C4-2B (cell line): Measurements from ENCODE around the gene PSMD9.

Experiments used
- H3K27ac ChIP-seq: fragments of 450-650 bp; 2 replicates; pipeline ENCODE4 v1.5.1; 2017
- CTCF ChIP-seq: fragments of 450-650 bp; conservative IDR thresholded peaks from 2 replicates; pipeline ENCODE4 v1.5.1; 2017; ENCODE audit warnings: mild to moderate bottlenecking
- ZFX ChIP-seq: fragments of 450-650 bp; IDR thresholded peaks from 2 replicates; pipeline ENCODE4 v1.6.1; 2017

Gene PSMD9

GRCh38 chr12:121933522-121934308, 45.1 kb downstream of the PSMD9 start:
- H3K27ac ChIP-seq: no peak overlapping the region
- no peak for TF ChIP-seq ZFX
- TF ChIP-seq CTCF: no peak

- TF ChIP-seq CTCF: no peak
- TF ChIP-seq ZFX: no peak
- no peak overlapping the region for H3K27ac ChIP-seq
Measured at GRCh38 chr12:121934309-121934664, 45.7 kb downstream of the PSMD9 start.

GRCh38 chr12:121937654-121938053, 49.1 kb downstream of the PSMD9 start:
- no peak overlapping the region for H3K27ac ChIP-seq
- TF ChIP-seq CTCF (no peak), ZFX (no peak)

GRCh38 chr12:121939186-121939585, 50.6 kb downstream of the PSMD9 start:
- no peak for TF ChIP-seq CTCF
- TF ChIP-seq ZFX: no peak
- no peak overlapping the region for H3K27ac ChIP-seq

- TF ChIP-seq CTCF (no peak), ZFX (no peak)
- H3K27ac ChIP-seq: no peak overlapping the region
Measured at GRCh38 chr12:121939992-121940766, 51.6 kb downstream of the PSMD9 start.

GRCh38 chr12:121942145-121942718, 53.6 kb downstream of the PSMD9 start:
- TF ChIP-seq ZFX (no peak), CTCF (no peak)
- H3K27ac ChIP-seq: no peak overlapping the region

GRCh38 chr12:121943926-121944325, 55.3 kb downstream of the PSMD9 start:
- TF ChIP-seq ZFX (no peak), CTCF (no peak)
- H3K27ac ChIP-seq: no peak overlapping the region
